AG10803 (cell line): ENCODE results near the gene TIAM1.
A peak's percentile ranks its signal among the peaks of the same experiment; 100 is the strongest.

ENCODE experiments used
- DNase-seq: peaks from one replicate; pipeline ENCODE4 v3.0.0; 2010; ENCODE audit warnings: low read depth
- H3K4me3 ChIP-seq: 2 replicates; pipeline ENCODE4 v1.5.1; 2011; ENCODE audit warnings: mild to moderate bottlenecking, low read length, control low read depth
- TF ChIP-seq, protein P1 (sequence below): conservative IDR thresholded peaks from 2 replicates; pipeline ENCODE4 v1.5.1; 2011; ENCODE audit warnings: mild to moderate bottlenecking, low read length, control low read depth, inconsistent platforms

TIAM1 gene

DNA sequence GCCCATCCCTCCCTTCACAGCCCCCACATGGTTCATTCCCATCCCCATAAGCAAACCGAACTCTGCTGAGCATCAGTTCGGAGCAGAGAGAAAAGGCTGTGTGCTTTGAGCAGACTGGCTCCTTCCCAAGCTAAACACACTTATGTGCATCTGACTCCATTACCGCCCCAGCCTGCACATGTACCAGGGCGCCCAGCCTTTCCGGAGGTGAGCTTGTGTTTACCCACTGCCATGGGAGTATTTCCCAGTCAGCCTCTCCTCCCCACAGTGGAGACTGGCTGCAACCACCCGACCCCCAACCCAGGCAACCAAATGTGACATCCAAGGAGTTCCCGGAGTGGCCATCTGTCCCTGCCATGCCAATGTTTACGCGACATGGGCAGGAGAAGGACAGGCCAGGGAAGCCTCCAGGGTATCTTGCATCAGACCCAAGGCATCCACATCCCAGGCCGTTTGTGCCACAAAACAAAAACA, 9.4 kb downstream of the TIAM1 start:
- TF ChIP-seq, protein P1, sequence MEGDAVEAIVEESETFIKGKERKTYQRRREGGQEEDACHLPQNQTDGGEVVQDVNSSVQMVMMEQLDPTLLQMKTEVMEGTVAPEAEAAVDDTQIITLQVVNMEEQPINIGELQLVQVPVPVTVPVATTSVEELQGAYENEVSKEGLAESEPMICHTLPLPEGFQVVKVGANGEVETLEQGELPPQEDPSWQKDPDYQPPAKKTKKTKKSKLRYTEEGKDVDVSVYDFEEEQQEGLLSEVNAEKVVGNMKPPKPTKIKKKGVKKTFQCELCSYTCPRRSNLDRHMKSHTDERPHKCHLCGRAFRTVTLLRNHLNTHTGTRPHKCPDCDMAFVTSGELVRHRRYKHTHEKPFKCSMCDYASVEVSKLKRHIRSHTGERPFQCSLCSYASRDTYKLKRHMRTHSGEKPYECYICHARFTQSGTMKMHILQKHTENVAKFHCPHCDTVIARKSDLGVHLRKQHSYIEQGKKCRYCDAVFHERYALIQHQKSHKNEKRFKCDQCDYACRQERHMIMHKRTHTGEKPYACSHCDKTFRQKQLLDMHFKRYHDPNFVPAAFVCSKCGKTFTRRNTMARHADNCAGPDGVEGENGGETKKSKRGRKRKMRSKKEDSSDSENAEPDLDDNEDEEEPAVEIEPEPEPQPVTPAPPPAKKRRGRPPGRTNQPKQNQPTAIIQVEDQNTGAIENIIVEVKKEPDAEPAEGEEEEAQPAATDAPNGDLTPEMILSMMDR: no peak
- H3K4me3 ChIP-seq: no peak overlapping the region
- DNase-seq: no peak

DNA sequence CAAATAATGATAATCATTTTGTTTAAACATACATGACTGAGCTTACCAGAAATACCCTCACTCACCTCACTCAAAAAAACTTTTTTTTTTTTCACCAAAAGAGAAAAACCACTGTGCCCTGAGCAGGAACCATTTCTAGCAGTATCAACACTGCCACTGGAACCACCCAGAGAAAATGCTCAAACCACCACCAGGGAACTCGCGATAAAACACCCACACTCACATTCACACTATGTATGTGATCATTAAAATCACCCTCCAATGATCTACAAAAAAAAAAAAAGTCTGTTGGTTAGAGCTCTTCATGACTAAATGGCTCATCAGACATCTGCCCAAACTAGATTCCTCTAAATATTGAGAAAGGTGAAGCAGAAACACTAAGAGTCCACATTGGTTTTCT, 11.5 kb downstream of the TIAM1 start:
- no peak overlapping the region for H3K4me3 ChIP-seq
- no peak for DNase-seq

DNA sequence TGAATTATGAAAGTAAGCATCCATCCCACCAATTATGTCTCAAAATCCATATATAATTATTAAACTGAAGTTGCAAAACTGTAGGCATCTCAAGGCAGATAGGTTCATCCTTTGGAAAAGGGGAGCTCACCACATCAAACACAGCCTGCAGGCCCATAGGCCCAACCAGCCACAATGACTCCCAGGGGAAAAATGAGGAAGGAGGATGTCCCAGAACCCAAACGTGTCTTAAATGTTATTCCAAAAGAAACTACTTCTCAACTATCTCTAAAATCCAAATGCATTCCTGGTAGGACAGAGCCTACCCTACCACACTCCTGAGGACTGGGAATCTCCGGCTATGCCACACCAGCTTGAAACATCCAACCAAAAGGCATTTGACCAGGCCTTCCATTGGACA, 12.8 kb downstream of the TIAM1 start:
- no peak for DNase-seq
- no peak overlapping the region for H3K4me3 ChIP-seq
- TF ChIP-seq, protein P1: no peak

More for the DNA sequence above, 11.5 kb downstream of the TIAM1 start:
- TF ChIP-seq, protein P1: no peak

DNA sequence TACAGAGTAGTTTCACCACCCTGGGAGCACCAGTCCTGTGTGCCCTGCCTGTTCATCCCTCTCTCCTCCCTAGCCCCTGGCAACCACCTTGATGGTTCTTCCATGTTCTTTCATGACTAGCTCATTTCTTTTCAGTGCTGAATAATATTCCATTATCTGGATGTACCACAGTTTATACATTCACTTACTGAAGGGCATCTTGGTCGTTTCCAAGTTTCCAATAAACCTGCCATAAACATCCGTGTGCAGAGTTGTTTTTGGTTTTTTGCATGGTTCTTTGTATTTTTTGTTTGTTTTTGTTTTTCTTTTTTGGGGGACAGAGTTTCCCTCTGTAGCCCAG, 13.9 kb downstream of the TIAM1 start:
- TF ChIP-seq, protein P1: no peak
- DNase-seq: no peak

DNA sequence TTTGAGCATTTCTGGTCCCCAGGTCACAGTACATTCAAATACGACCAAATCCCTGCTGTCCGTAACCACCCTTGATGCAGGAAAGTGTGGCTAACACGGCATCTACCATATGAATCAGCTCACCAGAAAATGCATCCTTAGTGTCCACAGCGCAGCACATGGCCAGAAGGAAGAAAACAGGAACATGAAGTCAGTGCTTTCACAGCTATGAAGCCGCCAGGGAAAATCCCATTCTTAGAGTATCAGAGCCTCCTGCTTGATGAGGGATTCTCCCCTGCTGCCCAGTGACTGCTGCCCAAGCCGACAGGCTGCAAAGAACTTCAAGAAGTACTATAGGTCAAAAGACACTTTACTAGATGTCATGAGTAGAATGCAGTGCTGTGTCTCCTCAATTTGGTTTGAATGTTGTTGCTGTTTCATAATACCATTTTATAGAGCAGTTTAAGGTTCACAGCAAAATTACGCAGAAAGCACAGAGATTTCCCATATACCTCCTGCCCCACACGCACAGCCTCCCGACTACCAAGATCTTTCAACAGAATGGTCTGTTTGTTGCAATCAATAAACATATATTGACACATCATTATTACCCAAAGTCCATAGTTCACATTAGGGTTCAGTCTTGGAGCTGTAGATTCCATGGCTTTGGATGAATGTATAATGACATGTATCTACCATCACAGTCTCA, 14.5 kb downstream of the TIAM1 start:
- H3K4me3 ChIP-seq: no peak overlapping the region
- no peak for DNase-seq
- TF ChIP-seq, protein P1: no peak

More for the DNA sequence above, 13.9 kb downstream of the TIAM1 start:
- H3K4me3 ChIP-seq: no peak overlapping the region

DNA sequence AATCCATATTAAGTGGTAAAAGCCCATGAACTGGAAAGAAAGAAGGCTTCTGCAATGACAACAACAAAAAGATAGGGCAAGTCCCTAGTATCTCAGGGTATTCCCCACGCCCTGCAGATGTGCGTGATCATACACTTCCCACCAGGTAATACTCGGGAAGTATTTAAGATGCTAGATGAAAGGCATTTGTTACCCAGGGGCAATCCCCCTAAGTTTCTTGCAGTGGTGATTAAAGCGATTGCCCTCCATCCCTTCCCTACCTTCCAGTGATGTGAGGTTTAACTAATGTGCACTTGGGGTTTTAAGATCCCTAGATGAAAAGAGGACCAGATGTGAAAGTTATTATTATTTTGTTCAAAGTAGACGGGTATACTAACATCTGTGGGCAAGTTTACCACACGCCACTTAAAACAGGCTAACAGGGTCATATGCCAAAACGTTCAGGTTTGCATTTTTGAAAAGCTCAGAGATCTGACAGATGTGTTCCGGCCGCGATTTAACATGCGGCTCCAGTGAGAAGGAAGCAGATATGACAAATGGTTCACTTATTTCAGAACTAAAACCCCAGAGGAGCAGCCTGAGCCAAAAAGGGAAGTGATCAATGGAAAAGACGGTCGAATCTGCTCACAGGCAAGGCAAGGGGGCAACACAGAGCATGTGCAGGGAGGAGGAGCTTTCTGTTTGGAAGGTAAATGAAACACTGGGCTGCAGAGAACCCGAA, 17.4 kb downstream of the TIAM1 start:
- peak; percentile 18 for DNase-seq
- TF ChIP-seq, protein P1: no peak
- H3K4me3 ChIP-seq: no peak overlapping the region

DNA sequence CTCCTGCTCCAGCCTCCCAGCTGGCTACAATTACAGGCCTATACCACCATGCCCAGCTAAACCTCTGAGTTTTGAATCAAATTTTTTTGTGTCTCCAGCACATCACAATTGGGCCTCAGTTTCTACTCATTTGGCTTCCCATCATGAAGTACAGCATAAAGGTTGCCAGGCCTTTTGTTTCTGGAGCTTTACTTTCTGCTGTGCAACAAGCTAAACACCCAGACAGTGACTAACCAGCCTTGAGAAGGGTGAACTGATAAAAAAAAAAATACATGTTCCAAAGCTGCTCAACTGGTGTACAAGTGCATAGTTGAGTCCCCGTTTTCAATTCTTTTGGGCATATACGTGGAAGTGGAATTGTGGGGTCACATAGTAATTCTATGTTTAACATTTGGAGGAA, 25.1 kb downstream of the TIAM1 start:
- TF ChIP-seq, protein P1: no peak
- DNase-seq: no peak
- no peak overlapping the region for H3K4me3 ChIP-seq
